ENCODE results near the gene NUF2.

NUF2 gene

GRCh38 chr1:163365186-163365585 lies 43.4 kb downstream of the NUF2 start:
- DNase-seq (ENCODE audit: extremely low read depth, insufficient read length), result no peak
- no peak for TF ChIP-seq CTCF (IDR thresholded peaks at IDR 0.05; ENCODE audit: insufficient read depth, low read length, poor library complexity, severe bottlenecking)
- Histone ChIP-seq H3K36me3 (ENCODE audit: control insufficient read depth, insufficient read depth, low read length) (no peaks in the 10 kb centered on the region), H3K4me3 (replicated peaks; ENCODE audit: low read depth, low read length) (no peak overlapping the region), H3K27me3 (replicated peaks; ENCODE audit: control insufficient read depth, insufficient read depth, low read length) (no peaks in the 10 kb centered on the region)

GRCh38 chr1:163366555-163366954 lies 44.8 kb downstream of the NUF2 start:
- TF ChIP-seq CTCF (IDR thresholded peaks at IDR 0.05; ENCODE audit: insufficient read depth, low read length, poor library complexity, severe bottlenecking), result no peak
- Histone ChIP-seq H3K27me3 (replicated peaks; ENCODE audit: control insufficient read depth, insufficient read depth, low read length) (no peaks in the 10 kb centered on the region), H3K4me3 (replicated peaks; ENCODE audit: low read depth, low read length) (no peak overlapping the region), H3K36me3 (ENCODE audit: control insufficient read depth, insufficient read depth, low read length) (no peaks in the 10 kb centered on the region)
- no peak for DNase-seq (ENCODE audit: extremely low read depth, insufficient read length)

DNA sequence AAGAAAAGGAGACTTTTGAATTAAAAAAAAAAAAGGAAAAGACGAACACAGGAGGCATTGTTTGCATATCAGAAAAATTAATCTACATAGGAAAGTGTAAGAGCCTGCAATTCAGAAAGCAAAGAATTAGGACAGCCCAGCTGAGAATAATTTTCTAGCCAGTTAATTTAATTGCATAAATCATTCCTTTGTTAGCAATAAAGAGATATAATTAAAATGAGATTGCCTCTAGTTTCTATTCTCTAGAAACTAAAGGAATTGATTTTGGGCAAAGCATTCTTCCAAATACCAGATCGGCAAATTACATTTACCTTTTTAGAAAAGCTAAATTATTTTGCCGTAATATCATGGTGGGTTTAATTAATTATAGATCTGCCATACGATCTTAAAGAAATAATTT lies 46.0 kb downstream of the NUF2 start:
- DNase-seq (ENCODE audit: extremely low read depth, insufficient read length), result no peak
- Histone ChIP-seq H3K36me3 (ENCODE audit: control insufficient read depth, insufficient read depth, low read length) (no peaks in the 10 kb centered on the region), H3K27me3 (replicated peaks; ENCODE audit: control insufficient read depth, insufficient read depth, low read length) (no peaks in the 10 kb centered on the region), H3K4me3 (replicated peaks; ENCODE audit: low read depth, low read length) (no peak overlapping the region)
- TF ChIP-seq CTCF (IDR thresholded peaks at IDR 0.05; ENCODE audit: insufficient read depth, low read length, poor library complexity, severe bottlenecking), result no peak

GRCh38 chr1:163372576-163372975 lies 50.8 kb downstream of the NUF2 start:
- TF ChIP-seq CTCF (IDR thresholded peaks at IDR 0.05; ENCODE audit: insufficient read depth, low read length, poor library complexity, severe bottlenecking), result no peak
- H3K36me3 ChIP-seq (ENCODE audit: control insufficient read depth, insufficient read depth, low read length), result no peaks in the 10 kb centered on the region
- no peak overlapping the region for H3K4me3 ChIP-seq (replicated peaks; ENCODE audit: low read depth, low read length)
- no peak for DNase-seq (ENCODE audit: extremely low read depth, insufficient read length)
- no peaks in the 10 kb centered on the region for H3K27me3 ChIP-seq (replicated peaks; ENCODE audit: control insufficient read depth, insufficient read depth, low read length)

DNA sequence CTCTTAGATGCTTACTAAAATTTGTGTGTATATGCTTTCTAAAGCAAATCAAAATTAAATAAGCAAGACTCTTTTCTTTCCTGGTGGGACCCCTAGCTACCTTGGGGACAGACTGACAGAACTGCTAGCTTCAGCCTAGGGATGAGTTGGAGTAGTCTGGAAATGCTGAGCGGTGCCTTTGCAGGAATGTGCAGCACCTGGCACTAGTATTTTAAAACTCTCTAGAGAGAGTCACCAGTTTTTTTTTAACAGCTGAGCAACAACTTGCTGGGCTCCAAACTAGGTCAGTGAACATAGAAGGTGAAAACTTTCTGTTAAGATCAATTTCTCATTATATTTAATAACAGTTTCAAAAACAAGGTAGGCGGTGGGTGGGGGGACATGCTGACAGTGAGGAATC lies 56.8 kb downstream of the NUF2 start:
- Histone ChIP-seq H3K27me3 (replicated peaks; ENCODE audit: control insufficient read depth, insufficient read depth, low read length) (no peaks in the 10 kb centered on the region), H3K36me3 (ENCODE audit: control insufficient read depth, insufficient read depth, low read length) (no peaks in the 10 kb centered on the region), H3K4me3 (replicated peaks; ENCODE audit: low read depth, low read length) (no peak overlapping the region)
- DNase-seq (ENCODE audit: extremely low read depth, insufficient read length), result no peak
- no peak for TF ChIP-seq CTCF (IDR thresholded peaks at IDR 0.05; ENCODE audit: insufficient read depth, low read length, poor library complexity, severe bottlenecking)

- Histone ChIP-seq H3K27me3 (replicated peaks; ENCODE audit: control insufficient read depth, insufficient read depth, low read length) (no peaks in the 10 kb centered on the region), H3K36me3 (ENCODE audit: control insufficient read depth, insufficient read depth, low read length) (no peaks in the 10 kb centered on the region), H3K4me3 (replicated peaks; ENCODE audit: low read depth, low read length) (no peak overlapping the region)
- no peak for DNase-seq (ENCODE audit: extremely low read depth, insufficient read length)
- TF ChIP-seq CTCF (IDR thresholded peaks at IDR 0.05; ENCODE audit: insufficient read depth, low read length, poor library complexity, severe bottlenecking), result no peak
Measured at GRCh38 chr1:163379801-163380200, 58.0 kb downstream of the NUF2 start.

Measured in GM06990 (cell line).